GM18861 (cell line): ENCODE results near the gene ITGB2.

Source experiments
- ATAC-seq: cut with Tn5 transposase; IDR thresholded peaks from one replicate; pipeline ENCODE4 v1.9.1; 2021; ENCODE audit not compliant: unreplicated experiment

ITGB2 gene

DNA sequence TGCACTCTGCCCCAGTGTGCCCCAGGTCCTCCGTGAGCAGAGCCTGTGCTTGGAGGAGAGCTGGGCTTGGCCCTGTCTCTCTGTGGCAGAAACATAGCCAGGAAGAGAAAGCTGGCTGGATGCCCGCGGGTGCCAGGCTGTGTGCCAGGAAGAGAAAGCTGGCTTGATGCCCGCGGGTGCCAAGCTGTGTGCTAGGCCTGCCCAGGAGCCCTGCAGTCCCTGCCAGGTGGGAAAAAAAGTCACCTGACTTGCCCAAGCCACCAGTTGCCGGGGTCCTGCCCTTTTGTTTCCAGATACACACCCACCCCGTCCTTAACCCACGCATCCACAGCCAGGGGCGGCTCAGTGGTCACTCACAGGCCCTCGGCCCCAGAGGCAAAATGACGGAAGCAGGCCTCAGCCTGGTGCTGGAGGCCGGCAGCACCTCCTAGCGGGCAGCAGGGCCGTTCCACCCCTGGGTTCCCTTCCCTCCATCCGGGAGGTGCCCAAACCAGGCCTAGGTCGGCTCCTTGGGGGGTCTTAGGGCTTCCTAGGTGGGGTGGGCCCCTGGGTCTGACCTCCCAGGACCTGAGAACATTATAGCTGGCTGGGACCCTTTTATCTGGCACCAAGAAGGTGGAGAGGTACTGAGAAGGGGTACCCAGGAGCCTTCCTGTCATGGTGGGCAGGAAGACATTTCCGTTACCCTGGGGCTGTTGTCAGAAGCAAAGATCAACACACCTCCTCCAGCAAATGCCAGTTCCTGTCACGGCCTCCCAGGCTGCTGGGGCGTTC lies 9.1 kb downstream of the ITGB2 start:
- ATAC-seq = no peak

DNA sequence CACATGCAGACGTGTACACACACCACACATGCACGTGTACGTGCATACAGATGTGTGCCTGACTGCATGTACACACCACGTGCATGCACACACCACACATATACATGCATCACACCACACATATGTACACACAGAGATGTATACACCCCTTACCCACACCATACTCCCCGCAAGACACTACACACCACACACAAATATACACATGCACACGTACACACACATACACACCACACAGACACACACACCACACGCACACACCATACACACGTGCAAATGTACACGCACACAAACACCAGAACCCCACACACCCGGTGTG lies 9.7 kb downstream of the ITGB2 start:
- no peak for ATAC-seq

DNA sequence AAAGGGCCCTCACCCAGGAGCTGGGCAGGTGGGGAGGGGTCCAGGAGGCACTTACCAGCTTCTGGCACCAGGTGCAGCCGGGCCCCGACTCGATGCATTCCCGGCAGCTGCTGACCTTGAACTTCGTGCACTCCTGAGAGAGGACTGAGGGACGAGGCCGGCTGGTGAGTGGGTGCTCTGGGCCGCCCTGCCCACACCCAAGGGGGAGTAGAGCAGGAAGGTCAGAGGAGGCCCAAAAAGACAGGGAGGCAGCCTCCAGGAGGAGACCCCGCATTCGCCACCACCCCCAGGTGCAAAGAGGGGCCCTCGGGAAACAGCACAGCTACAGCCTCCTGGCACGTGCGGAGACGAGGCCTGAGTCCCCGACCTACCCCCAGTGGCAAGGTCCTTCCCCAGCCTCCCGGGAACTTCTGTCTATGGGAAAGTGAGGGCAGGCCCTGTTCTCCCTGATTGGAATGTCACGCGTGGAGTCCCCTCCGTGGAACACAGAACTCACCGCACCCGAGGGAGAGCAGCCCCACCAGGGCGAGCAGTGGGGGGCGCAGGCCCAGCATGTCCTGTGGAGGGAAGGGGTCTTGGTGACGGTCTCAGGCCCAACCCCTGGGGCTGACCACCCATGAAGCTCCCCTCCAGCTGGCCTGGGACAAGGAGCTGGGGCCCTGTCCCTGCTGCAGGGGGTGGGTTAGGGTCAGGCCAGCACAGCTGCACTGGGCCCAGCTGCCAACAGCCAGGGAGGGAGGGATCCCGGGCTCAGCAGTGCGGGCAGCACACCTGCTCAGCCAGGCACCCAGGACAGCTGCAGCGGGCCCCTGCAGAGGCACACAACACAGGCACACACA lies 10.3 kb downstream of the ITGB2 start:
- no peak for ATAC-seq

DNA sequence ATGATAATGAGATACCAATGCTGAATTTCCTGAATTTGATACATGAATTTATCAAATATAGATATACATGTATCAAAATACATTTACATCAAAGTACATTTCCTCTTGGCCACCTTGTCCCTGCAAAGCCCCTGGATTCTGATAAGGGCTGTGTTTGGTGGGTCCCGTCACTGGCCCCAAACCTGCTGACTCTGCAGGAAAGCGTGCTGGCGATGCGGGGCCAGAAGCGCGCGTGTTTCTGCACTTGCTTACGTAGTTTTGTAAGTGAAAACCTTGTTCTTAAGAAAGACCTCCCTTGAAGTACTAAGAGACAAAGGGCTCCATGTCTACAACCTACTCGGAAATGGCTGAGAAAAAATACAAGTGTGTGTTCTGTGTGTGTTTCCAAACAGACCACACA lies 11.0 kb downstream of the ITGB2 start:
- ATAC-seq = no peak

DNA sequence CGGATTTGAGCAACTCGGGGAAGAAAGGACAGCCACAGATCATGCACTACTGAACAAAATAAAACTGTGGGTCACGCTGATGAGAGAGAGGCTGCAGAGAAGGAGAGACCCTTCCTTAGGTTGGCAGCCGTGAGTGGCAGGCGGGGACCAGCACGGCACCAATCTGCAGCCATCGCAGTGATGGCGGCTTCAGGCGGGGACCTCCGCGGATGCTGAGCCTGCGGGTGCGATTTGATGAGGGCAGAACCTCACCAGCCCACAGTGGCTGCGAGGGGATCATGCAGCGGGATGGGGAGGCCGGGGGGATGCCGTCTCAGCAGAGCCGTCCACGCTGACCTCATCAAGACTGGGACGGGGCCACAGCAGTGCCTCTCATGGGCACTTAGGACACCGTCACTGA lies 11.8 kb downstream of the ITGB2 start:
- no peak for ATAC-seq

DNA sequence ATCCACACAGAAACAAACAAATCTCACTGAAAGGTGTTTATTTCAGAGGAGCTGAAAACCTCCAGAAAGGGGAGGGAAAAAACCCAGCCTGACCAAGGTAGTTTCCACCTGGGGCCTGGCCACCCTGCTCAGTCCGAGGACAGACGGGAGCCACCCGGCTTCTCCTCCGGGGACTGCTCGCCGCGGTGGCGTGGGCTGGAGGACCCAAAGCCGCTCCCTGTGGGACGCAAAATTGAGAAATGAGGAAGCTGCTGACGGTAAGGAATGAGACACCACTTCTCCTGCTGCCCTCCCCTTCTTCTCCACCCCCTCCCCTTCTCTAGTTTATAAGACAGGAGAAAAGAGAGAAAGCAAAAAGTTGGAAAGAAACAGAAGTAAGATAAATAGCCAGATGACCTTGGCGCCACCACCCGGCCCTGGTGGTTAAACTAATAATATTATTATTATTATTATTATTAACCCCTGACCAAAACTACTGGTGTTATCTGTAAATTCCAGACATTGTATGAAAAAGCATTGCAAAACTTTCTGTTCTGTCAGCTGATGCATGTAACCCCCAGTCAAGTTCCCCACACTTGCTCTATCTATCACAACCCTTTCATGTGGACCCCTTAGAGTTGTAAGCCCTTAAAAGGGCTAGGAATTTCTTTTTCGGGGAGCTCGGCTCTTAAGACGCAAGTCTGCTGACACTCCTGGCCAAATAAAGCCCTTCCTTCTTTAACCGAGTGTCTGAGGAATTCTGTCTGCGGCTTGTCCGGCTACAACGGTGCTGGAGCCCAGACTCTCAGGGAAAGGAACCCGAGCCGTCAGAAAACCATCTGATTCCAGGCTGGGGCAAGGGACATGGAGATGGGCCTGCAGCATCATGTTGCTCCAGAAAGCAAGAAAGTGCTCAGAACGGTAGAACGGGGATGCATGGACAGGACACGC lies 12.5 kb downstream of the ITGB2 start:
- ATAC-seq = no peak

DNA sequence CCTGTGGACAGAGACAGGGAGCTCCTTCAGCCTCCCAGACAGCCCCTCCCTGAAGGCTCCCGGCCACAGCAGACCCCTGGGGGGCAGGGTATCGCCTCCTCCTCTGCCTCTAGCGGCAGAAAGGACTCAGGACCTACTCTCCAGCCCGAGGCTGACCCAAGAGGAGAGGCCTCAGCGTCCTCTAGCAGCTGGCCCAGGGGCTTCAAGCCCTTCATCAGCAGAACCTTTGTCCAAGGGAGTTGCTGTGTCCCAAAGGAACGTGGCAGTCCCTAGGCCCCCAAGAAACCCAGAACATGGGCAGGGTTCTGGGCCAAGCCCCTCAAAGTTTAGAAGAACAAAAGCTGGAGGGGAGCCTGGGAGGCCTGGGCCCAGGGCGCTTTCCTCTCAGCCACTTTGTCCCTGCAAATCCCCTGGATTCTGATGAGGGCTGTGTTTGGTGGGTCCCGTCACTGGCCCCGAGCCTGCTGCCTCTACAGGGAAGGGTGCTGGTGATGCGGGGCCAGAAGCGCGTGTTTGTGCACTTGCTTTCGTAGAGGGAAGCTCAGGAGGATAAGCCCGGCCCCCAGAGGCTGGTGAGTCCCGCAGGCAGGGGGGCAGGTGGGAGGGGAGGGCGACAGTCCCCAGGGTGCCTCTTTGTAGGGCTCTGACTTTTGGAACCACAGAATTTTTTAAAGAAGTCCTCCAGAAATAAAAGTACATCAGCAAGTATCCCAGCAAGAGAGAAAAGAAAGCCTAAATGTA lies 13.3 kb downstream of the ITGB2 start:
- no peak for ATAC-seq

DNA sequence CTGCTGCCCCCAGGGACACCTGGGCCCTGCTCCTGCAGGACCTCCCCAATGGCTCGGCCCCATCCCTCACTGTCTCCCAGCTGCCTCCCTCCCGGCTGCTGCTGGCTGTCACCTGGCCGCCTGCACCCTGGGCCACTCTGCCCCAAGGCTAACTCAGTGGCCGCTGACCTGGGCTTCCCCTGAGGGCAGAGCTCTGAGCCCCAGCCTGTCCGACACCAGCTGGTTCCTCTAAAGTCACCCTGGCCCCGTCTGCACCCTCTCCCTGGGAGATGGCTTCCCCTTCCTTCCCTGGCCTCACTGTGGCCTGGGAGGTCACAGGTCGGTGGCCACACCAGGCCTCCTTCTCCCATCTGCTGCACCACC lies 15.0 kb downstream of the ITGB2 start:
- no peak for ATAC-seq

DNA sequence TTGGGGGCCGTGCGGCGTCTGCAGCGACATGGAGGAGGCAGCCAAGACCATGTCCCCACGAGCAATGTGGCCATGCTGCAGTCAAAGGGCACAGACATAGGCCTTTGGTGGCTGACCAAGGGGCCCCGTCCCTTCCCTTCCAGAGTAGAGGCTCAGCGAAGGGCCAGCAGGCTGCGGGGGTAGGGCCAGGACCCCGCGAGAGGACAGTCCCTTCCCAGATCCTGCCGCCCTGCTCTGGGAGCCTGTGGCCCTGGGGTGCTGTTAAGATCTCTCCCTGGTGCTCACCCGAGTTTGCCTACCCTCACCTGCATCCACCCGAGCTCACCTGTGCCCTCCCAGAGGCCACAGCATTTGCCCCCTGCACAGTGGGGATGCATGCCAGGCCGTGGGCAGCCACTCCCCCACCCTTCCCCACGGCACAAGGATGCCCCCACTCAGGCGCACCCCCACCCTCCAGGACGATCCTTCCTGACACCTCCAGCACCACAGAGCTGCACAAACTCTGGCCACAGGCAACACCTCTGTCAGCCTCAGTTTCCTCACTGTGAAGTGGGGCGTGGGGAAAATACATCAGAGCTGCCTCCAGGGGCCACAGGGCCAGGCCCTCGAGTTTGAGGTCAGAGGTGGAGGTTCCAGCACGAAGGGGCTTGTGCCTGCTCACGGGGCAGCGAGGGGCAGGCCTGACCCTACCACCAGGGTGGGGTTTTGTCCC lies 15.5 kb downstream of the ITGB2 start:
- ATAC-seq = no peak

DNA sequence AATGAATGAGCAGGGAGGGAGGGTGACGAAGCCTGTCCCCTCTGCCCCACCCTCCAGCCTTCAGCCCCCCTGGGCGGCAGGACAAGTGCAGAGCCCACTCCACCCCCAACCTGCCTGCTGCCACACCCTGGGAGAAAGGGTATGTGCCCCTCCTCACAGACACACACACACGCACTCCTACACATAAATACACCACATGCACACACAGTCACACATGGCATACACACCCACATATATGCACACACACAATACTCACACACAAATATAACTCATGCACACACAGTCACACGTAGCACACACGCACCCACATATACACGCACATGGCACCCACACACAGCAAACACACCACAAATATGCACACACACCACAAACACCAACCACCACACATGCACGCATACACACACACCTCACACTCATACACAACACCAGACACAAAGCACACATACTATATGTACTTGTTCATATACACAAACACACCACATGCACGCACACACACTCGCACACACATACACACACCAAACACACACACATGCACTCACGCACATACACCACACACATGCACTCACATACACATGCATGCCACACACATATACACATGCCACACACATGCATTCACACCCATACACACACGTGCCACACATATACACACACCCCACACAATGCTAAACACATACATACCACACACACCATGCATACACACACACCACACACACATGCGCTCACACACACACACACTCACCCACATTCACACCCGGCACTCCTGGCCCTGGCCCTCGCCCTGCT lies 16.4 kb downstream of the ITGB2 start:
- no peak for ATAC-seq

DNA sequence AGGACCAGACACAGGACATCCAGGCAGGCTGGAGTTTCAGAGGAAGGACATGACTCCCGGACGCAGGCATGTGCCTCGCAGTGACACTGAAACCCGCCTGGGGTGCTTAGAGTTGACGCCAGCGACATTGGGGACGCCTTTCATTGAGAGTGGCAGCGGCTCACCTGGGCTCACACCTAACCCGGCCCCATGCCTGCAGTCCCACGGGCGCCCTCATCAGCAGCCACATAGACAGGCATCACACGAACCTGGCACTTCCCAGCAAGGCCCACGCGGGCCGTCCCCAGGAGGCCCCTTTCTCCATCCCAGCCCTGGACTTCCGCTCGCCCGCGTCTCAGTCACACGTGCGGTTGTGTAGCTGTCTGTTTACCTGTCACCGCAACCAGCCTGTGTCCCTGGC lies 17.0 kb downstream of the ITGB2 start:
- no peak for ATAC-seq

DNA sequence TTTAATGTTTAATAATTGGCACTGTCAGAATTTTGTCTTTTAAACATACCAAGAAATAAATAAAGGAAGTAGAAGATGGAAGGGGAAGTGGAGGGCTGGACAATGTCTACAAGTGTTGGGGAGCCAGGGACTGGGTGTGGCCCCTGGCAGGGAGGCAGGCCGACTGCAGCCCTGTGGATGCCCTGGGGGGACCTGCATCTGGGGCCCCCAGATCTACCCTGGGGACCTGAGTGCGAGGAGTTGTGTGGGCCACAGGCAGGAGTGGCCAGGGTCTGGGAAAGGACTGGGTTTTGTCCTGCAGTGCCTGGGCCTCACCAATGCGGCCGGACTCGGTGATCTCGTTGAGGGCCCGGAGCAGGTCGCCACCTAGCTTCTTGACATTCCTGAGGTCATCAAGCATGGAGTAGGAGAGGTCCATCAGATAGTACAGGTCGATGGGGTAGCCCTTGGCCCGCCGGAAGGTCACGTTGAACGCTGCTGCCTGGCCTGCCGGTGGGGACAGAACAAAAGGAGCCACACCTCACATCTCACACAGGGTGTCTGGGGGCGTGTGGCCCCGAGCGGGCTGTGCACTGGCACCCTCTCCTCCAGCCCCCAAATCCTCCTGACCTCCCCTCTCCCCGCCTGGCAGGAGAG lies 17.5 kb downstream of the ITGB2 start:
- ATAC-seq = no peak

DNA sequence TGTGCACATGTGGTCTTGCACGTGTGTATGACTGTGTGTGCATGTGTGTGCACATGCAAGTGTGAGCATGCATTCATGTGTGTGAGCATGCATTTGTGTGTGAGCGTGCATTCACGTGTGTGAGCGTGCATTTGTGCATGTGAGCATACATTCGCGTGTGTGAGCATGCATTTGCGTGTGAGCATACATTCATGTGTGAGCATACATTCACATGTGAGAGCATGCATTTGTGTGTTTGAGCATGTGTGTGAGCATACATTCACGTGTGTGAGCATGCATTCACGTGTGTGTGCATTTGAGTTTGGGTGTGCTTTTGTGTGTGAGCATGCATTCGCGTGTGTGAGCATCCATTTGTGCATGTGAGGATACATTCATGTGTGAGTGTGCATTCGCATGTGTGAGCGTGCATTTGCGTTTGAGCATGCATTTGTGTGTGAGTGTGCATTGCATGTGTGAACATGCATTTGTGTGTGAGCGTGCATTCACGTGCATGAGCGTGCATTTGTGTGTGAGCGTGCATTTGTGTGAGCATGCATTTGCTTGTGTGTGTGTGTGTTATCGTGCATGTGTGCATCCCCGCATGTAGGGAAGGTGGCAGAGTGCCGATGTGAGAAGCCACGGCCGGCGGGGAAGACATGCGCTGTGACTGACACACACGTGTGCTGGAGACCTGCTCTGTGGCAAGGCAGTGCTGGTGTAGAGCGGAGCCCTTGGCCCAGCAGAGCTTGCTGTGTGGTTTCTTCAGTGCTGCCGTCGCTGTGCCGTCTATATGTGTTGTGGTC lies 18.2 kb downstream of the ITGB2 start:
- ATAC-seq = no peak

DNA sequence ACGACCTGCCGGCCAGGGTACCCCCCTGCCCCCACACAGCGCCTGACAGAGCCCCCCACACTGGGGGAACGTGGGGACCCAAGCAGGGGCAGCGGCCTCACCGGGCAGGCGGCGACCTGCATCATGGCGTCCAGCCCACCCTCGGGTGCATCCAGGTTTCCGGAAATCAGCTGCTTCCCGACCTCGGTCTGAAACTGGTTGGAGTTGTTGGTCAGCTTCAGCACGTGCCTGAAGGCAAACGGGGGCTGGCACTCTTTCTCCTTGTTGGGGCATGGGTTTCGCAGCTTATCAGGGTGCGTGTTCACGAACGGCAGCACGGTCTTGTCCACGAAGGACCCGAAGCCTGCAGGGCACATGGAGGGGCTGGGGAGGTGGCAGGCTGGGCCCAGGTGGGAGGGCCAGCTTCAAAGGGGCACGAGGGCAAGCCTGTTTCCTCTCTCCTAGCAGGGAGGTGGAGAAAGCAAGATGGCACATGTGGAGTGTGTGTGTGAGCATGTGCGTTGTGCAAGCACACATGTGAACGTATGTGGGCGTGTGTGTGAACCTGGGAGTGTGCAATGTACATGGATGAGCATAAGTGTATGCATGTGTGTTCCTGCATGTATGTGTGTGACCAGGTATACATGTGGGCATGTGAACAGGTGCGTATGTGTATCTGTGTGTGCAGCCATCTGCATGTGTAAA lies 19.2 kb downstream of the ITGB2 start:
- ATAC-seq = no peak

DNA sequence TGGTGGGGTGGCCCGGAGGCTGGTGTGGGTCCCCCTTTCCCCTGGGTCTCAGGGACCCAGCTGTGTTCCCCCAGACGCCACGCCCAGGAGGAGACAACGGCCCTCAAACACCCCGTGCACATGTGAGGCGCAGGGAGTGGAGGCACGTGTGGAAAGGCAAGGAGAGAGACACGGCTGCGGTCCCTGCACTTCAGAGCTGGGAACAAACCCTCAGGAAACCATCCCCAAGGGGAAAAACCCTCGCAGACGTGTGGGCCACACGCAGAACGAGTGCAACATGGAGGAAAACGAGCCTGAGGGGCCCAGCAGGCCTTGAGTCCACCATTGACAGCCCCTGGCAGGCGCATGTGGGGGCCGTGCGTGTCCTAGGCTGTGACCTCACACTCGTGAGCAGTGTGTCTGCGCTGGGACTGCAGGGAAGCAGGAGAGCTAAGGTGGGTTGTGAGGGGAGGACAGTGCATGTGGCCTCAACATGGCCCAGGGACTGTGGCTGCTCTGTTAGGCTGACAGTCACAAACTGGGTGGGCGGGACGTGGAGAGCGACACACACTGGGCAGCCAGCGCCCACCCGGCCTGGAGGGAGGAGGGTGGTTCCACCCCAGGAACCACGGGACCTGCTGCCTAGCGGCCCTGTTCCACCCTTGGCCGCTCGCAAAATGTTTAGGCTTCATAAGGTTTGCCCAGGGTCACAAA lies 20.0 kb downstream of the ITGB2 start:
- no peak for ATAC-seq

DNA sequence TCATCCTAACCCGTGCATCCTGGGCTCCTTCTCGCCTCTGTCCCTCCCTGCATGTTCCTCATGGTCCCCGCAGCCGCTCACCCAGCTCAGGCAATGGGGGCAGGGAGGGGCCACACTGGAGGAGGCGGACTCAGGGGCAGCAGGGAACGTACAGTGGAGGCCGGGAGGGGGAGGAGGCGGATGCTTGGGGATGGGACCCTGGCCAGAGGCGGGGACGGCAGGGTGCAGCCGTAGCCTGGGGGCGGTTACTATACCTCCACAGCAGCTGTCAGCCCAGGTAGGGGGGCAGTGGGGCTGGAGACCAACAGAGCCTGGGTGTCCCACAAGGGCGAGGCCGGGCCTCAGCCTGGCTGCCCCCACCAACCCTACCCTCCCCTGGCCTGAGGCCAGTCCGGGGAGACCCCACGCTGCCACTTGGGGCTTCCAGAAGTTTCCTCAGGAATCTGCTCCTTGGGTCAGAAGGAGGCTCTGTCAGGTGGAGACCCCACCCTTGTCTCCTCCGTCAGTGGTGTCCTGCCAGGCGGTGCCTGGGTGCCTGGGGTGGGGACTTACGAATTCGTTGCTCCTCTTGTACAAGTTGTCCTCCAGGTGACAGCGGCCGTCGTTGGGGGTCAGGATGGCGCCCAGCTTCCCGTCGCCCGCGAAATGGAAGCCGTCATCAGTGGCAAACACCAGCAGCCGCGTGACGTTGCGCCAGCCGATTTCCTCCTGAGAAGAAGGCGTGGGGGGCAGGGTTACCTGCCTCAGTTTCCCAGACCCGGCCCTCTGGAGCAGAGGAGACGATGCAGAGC lies 20.7 kb downstream of the ITGB2 start:
- no peak for ATAC-seq
